Retina (tissue), 1 donor: ENCODE results near the gene FAM3B.

Experiments
- DNase-seq: peaks from one replicate; pipeline ENCODE4 v3.0.0-alpha.2; 2016

The FAM3B gene

GRCh38 chr21:41319273-41319672, 2.7 kb downstream of the FAM3B start:
- DNase-seq = no peak

GRCh38 chr21:41321211-41321907, 4.8 kb downstream of the FAM3B start:
- no peak for DNase-seq

GRCh38 chr21:41321908-41322495, 5.4 kb downstream of the FAM3B start:
- no peak for DNase-seq

- DNase-seq = no peak
These were observed 6.1 kb downstream of the FAM3B start for GRCh38 chr21:41322496-41323382.

DNA sequence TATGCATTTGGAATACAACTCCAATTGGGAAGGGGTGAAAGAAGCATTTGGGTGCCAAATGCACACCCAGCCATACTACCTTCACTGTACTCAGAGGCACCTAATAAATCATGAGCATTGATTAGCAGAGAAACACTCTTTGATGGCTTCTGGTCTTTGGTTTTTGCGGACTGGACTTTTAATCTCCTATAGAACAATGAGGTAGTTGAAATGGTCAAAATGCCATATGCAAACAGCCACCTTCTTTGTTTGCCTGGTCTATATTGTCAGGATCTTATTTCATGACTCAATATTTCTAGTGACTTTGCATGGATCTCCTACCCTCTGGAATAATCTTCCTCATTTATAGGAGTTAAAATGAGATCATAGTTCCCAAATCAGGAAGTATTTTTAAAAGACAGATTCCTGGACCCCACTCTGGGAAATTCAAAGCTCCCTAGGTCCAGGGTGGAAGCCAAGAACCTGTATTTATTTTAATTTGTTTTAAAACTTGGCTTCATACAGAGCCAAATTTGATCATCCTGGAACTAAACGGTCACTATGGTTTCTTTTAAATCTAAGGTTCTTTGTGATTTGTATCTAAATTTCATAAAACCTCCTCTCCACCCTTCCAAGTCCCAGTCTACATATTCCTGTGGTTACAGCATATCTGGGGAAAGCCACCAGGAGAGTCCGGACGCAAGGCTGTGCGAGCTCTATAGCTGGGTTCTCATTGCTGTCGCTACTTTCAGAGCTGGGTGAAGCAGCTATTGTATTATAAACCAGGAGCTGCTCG, 8.7 kb downstream of the FAM3B start:
- no peak for DNase-seq

- no peak for DNase-seq
These were observed 9.9 kb downstream of the FAM3B start for GRCh38 chr21:41326414-41327080.

DNA sequence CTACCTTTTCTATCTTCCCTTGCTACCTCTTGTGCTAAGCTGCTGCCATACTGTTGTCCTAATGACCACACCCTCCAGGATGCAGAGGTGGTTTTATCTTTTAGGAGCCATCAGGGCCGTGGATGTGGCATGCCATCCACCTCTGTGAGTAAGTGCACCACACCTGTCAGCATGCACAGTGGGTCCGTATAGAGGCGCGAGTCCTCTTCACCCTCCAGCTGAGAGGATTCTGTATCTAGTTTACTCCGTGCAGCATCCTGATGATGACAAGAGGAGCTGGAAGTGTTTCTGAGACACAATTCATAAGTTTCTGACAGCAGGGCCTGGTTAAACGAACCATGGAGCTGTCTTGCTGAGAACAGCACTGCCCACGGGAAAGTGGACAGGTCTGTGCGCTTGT, 11.2 kb downstream of the FAM3B start:
- no peak for DNase-seq

GRCh38 chr21:41328660-41329607, 12.3 kb downstream of the FAM3B start:
- DNase-seq = no peak

GRCh38 chr21:41333752-41334151, 17.2 kb downstream of the FAM3B start:
- DNase-seq = no peak

DNA sequence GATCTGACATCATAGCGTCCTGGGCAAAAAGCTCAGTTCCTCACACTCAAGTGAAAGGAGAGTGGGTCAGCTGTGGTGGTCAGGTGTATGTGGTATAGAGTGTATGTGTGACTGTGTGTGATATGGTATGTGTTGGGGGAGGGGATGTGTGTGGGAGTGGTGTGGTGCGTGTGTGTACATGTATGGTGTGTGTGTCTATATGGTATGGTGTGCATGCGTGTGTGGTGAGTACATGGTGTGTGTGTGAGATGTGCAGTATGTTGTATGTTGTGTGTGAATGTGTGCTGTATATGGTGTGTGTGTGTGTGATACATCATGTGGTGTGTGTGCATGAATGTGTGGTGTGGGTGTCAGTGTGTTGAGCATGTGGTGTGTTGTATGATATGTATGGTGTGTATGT, 20.9 kb downstream of the FAM3B start:
- DNase-seq = no peak

DNA sequence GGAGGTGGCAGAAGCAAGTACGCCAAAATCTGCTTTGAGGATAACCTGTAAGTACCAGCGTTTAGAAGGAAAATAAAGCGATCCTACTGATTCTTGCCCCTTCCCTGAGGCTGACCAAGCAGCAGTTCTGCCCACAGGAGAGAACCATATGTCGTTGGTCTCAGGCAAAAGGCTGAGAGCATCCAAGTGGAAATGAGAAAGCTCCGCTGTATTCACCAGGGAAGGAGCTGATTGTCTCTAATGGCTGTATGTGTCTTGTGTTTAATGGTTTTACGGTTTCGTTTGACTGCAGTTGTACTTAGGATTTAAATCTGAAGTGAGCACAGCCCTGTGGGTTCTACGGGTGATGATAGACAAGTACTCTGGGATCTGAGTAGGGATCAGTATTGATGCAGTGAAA, 21.9 kb downstream of the FAM3B start:
- DNase-seq = peak; percentile 68

DNA sequence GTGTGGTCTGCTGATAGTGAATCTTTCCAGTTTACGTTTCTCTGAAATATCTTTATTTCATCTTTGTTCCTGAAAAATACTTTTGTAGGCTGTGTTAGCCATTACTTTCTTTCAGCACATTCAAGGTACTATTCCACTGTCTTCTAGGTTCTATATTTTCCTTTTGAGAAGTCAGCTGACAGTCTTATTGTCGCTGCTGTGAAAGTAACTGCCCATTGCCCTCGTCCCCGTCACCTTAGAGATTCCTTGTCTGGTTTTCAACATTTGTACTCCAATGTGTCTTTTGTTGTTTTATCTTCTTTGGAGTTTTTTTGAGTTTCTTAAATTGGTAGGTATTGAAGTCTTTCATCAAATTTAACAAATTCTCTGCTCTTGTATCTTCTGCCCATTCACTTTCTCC, 25.4 kb downstream of the FAM3B start:
- DNase-seq = no peak

GRCh38 chr21:41344146-41344545, 27.5 kb downstream of the FAM3B start:
- no peak for DNase-seq

DNA sequence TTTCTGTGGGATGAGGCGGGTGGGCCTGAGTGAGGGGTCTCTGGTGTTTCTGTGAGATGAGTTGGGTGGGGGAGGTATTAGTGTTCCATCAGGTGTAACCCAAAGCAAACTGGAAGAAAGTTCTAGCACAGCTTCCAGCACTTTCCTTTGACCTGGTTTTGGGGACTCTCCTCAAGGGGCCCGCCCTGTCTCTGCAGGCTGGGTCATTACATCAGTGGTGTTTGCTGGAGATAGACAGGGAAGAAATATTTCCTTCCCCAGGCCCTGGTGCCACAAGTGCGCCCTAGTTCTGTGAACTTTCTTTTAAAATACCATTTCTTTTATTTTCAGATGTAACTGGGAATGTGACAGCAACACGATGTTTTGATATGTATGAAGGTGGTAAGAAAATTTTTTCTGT, 28.8 kb downstream of the FAM3B start:
- DNase-seq = no peak

DNA sequence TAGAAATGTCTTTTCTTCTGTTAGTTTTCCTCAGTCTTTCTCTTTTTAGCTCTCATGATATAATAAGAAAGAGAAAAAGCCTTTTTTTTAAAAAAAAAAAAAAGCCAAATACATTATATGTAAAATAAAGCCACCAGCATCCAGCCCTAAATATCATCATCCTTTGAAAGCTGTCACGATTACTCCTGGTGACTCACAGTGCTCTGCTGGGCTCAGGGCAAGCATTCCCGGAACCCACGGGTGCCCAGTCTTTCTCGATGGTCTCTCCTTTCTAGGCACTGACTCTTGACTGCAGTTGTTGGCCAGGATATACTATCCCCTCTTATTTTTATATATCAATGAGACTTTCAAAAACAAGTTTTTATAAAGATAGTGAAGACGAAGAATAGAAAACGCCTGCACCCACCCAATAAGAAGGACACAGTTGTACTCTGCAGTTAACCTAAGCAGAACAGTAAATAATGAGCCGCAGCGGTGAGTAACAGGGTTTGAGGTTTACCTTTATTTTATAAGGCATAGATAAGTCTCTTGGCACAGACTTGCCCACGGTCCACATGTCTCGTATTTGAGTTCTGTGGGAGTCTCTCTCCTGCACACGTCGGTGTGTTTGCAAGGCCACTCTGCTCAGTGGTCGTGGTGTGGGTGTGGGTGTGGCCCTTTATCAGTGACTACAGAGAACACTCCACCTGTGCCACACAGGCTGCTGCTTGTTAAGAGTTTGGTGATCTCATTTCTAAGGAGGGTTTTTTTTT, 29.5 kb downstream of the FAM3B start:
- no peak for DNase-seq

- no peak for DNase-seq
These were observed 30.2 kb downstream of the FAM3B start for GRCh38 chr21:41346758-41347157.

DNA sequence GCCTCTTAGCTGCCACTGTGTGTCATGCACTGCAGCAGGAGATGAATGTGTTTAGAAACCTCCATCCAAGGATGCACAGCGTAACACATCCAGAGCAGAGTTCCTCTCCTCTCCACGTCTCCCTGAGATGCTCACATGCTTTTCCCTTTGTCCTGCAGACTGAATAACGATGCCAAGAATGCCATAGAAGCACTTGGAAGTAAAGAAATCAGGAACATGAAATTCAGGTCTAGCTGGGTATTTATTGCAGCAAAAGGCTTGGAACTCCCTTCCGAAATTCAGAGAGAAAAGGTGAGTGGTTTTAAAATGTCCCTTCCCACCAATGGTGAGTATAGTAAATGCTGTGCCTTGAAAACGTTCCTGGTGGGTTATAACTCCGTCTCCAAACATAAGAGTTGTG, 31.8 kb downstream of the FAM3B start:
- DNase-seq = no peak

GRCh38 chr21:41349126-41349525, 32.5 kb downstream of the FAM3B start:
- no peak for DNase-seq

DNA sequence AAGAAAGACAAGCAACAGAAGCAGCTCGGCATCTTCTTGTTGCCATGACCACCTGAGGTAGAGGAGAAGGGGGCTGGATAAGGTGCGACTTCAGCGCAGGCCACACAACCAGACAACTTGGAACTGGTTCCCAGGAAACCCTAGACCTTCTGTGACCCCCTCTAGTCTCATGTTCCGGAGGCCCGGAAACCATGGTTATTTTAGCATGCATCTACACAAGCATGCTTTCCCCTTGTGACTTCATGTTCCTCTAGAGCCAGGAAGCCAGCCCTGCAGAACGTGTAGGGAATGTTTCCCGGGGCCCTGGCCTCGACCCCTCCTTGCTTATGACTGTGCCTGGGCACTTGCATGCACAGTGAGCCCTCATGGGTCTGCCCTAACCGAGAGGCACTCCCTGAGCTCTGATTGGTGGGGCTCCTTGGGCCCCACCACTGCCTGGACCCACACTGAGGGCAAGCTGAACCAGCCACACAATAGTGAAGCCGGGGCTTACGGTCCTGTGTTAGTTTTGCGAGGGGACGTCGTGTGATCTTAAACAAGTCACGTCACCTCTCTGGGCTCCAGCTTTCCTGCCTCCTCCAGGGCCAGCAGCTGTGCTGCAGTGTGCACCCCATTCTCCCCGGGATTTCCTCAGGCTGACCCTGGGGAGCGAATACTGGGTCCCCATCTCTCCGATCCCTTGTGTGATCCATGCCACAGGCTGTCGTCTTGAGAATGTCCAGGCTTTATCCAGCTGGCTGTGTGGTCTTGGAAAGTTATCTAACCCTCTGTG, 33.2 kb downstream of the FAM3B start:
- no peak for DNase-seq
